Measurements from ENCODE around the gene MED28.

- TF ChIP-seq CTCF (conservative IDR thresholded peaks at IDR 0.05) (no peak), EZH2 (IDR thresholded peaks at IDR 0.05; ENCODE audit: low read depth) (no peak)
Observed at GRCh38 chr4:17647176-17647806, 32.9 kb downstream of the MED28 start.

All from PC-9 (cell line).